ENCODE measurements around the gene NECAP2. TPM values are rescaled to one million over a fixed set of nuclear protein-coding genes. Genes with fewer than 3 reads are reported as not detected.
"Not testable (repeated sequence)": the region's sequence is repeated elsewhere in the genome, so short reads cannot be mapped to it uniquely, and the experiment has no call there.

NECAP2 gene
- polyA plus RNA-seq, 1 experiment, result 108 TPM

- CTCF ChIA-PET, result no interaction called here
- TF ChIP-seq CTCF (IDR thresholded peaks at IDR 0.05; ENCODE audit: low read depth, low read length), result no peak
- Histone ChIP-seq H3K27ac (ENCODE audit: low read depth, low read length) (no peak overlapping the region), H3K9me3 (ENCODE audit: control insufficient read depth, insufficient read depth, low read length) (no peaks in the 10 kb centered on the region), H3K4me3 (ENCODE audit: low read depth, low read length) (no peak overlapping the region), H3K27me3 (ENCODE audit: control insufficient read depth, insufficient read depth, low read length) (no peaks in the 10 kb centered on the region)
- POLR2A ChIA-PET, result no interaction called here
- no peak for DNase-seq (ENCODE audit: low read depth, low spot score)
Observed at GRCh38 chr1:16468558-16468957, 28.0 kb downstream of the NECAP2 start.

- H3K27me3 ChIP-seq (ENCODE audit: control insufficient read depth, insufficient read depth, low read length), result no peaks in the 10 kb centered on the region
- no peak for DNase-seq (ENCODE audit: low read depth, low spot score)
- ChIA-PET CTCF (no interaction called here), POLR2A (no interaction called here)
- TF ChIP-seq CTCF (IDR thresholded peaks at IDR 0.05; ENCODE audit: low read depth, low read length), result no peak
- H3K4me3 ChIP-seq (ENCODE audit: low read depth, low read length), result no peak overlapping the region
- no peak overlapping the region for H3K27ac ChIP-seq (ENCODE audit: low read depth, low read length)
- H3K9me3 ChIP-seq (ENCODE audit: control insufficient read depth, insufficient read depth, low read length), result no peaks in the 10 kb centered on the region
Observed at GRCh38 chr1:16474166-16474800, 33.8 kb downstream of the NECAP2 start.

GRCh38 chr1:16474891-16475290 lies 34.4 kb downstream of the NECAP2 start:
- CTCF ChIA-PET; POLR2A ChIA-PET; H3K9me3 ChIP-seq (ENCODE audit: control insufficient read depth, insufficient read depth, low read length); DNase-seq (ENCODE audit: low read depth, low spot score); H3K27ac ChIP-seq (ENCODE audit: low read depth, low read length); H3K27me3 ChIP-seq (ENCODE audit: control insufficient read depth, insufficient read depth, low read length); H3K4me3 ChIP-seq (ENCODE audit: low read depth, low read length): not testable (repeated sequence)
- TF ChIP-seq CTCF (IDR thresholded peaks at IDR 0.05; ENCODE audit: low read depth, low read length), result 0 out of 2 replicates have a peak, but pooled peaks have one; percentile 10

GRCh38 chr1:16475771-16476770 lies 35.5 kb downstream of the NECAP2 start:
- POLR2A ChIA-PET; H3K9me3 ChIP-seq (ENCODE audit: control insufficient read depth, insufficient read depth, low read length); DNase-seq (ENCODE audit: low read depth, low spot score); H3K27me3 ChIP-seq (ENCODE audit: control insufficient read depth, insufficient read depth, low read length); H3K4me3 ChIP-seq (ENCODE audit: low read depth, low read length); CTCF ChIA-PET; H3K27ac ChIP-seq (ENCODE audit: low read depth, low read length): not testable (repeated sequence)

- POLR2A ChIA-PET, result no interaction called here
- DNase-seq (ENCODE audit: low read depth, low spot score), result no peak
- no peak overlapping the region for H3K27ac ChIP-seq (ENCODE audit: low read depth, low read length)
- no peaks in the 10 kb centered on the region; the same call in 1 of the 2 replicates for H3K9me3 ChIP-seq (ENCODE audit: control insufficient read depth, insufficient read depth, low read length)
- H3K4me3 ChIP-seq (ENCODE audit: low read depth, low read length), result no peak overlapping the region
- H3K27me3 ChIP-seq (ENCODE audit: control insufficient read depth, insufficient read depth, low read length), result no peaks in the 10 kb centered on the region
- CTCF ChIA-PET, result interaction anchor here (1.1 kb wide), 1 partner anchor 38 kb away, joined by 3 read pairs; no protein-coding TSS in a partner anchor
- TF ChIP-seq CTCF (IDR thresholded peaks at IDR 0.05; ENCODE audit: low read depth, low read length), result no peak
Observed at GRCh38 chr1:16478091-16478490, 37.6 kb downstream of the NECAP2 start.

- CTCF ChIA-PET; H3K9me3 ChIP-seq (ENCODE audit: control insufficient read depth, insufficient read depth, low read length); H3K4me3 ChIP-seq (ENCODE audit: low read depth, low read length); POLR2A ChIA-PET; H3K27ac ChIP-seq (ENCODE audit: low read depth, low read length); DNase-seq (ENCODE audit: low read depth, low spot score); H3K27me3 ChIP-seq (ENCODE audit: control insufficient read depth, insufficient read depth, low read length): not testable (repeated sequence)
Observed at GRCh38 chr1:16483146-16483545, 42.6 kb downstream of the NECAP2 start.

GRCh38 chr1:16483639-16484500 lies 43.3 kb downstream of the NECAP2 start:
- CTCF ChIA-PET, result not testable (repeated sequence)

More at GRCh38 chr1:16483639-16484500, 43.3 kb downstream of the NECAP2 start:
- DNase-seq (ENCODE audit: low read depth, low spot score); H3K27ac ChIP-seq (ENCODE audit: low read depth, low read length); H3K27me3 ChIP-seq (ENCODE audit: control insufficient read depth, insufficient read depth, low read length); POLR2A ChIA-PET; H3K4me3 ChIP-seq (ENCODE audit: low read depth, low read length); H3K9me3 ChIP-seq (ENCODE audit: control insufficient read depth, insufficient read depth, low read length): not testable (repeated sequence)

Measured in AG04450 (cell line).